Upper lobe of left lung (tissue), 6 donors: Measurements from ENCODE around the gene KCNJ14. TPM values are rescaled to one million over a fixed set of nuclear protein-coding genes. Genes with fewer than 3 reads are reported as not detected.

Experiments used
- ATAC-seq, 2 donors: fragments of 200-7000 bp; cut with Tn5 transposase; one replicate each; pipeline ENCODE4 v1.9.1; 2022; ENCODE audit warnings: mild to moderate bottlenecking in 2 of 2, moderate library complexity in 2 of 2; ENCODE audit not compliant: low FRiP score in 2 of 2
- DNase-seq, 2 donors: peaks; one replicate each; pipeline ENCODE4 v3.0.0-alpha.2; 2019 to 2020
- H3K27ac ChIP-seq, 4 donors: fragments of 200-600 bp; sonication (generic); one replicate each; pipeline ENCODE4 v1.5.1; 2016 to 2019
- H3K27me3 ChIP-seq, 4 donors: fragments of 200-600 bp; sonication (generic); one replicate each; pipeline ENCODE4 v1.5.1; 2017 to 2019
- H3K36me3 ChIP-seq, 4 donors: fragments of 200-600 bp; sonication (generic); one replicate each; pipeline ENCODE4 v1.5.1; 2016 to 2019
- H3K4me1 ChIP-seq, 4 donors: fragments of 200-600 bp; sonication (generic); one replicate each; pipeline ENCODE4 v1.5.1; 2018 to 2019
- H3K4me3 ChIP-seq, 4 donors: fragments of 200-600 bp; sonication (generic); one replicate each; pipeline ENCODE4 v1.5.1; 2017 to 2019; ENCODE audit warnings: mild to moderate bottlenecking in 2 of 4, moderate library complexity in 1 of 4
- H3K9me3 ChIP-seq, 4 donors: fragments of 200-600 bp; sonication (generic); one replicate each; pipeline ENCODE4 v1.5.1; 2018 to 2019
- EP300 ChIP-seq, 4 donors: sonication (generic); formaldehyde crosslinking; IDR thresholded peaks; one replicate each; pipeline ENCODE4 v1.5.1; 2017; ENCODE audit warnings: antibody characterized with exemption in 4 of 4, control low read depth in 2 of 4
- POLR2A ChIP-seq, 4 donors: fragments of 450-650 bp; IDR thresholded peaks; one replicate each; pipeline ENCODE4 v1.5.1; 2016 to 2017; ENCODE audit warnings: antibody characterized with exemption in 4 of 4, mild to moderate bottlenecking in 2 of 4
- POLR2AphosphoS5 ChIP-seq, 2 donors: sonication (generic); formaldehyde crosslinking; IDR thresholded peaks; one replicate each; pipeline ENCODE4 v1.5.1; 2017; ENCODE audit warnings: antibody characterized with exemption in 2 of 2
- WGBS, 2 donors: methylation state at CpG; one replicate each; pipeline ENCODE4 v1.1.5; 2017 to 2018; 5-methylcytosine and 5-hydroxymethylcytosine counted together
- total RNA-seq, 6 donors: library from RNA; depleted of rRNA in 4 of 6; stranded (reverse); fragments of >200 nt in 4 of 6; gene quantifications; one replicate each; pipeline versions ENCODE4 v1.1.0 to v1.2.1, GENCODE V29; 2016 to 2021
- TF ChIP-seq, protein P1 (sequence below), 6 experiments: fragments of 450-650 bp in 4 of 6; fragments of 200-600 bp in 2 of 6; sonication (generic) in 2 of 6; IDR thresholded peaks; one replicate each; pipeline ENCODE4 v1.5.1; 2016 to 2019; ENCODE audit warnings: antibody characterized with exemption in 6 of 6
- donor health status: DM: no; HTN: no; CAD: no; lungs with moderate emphysema.
- donor health status: DM: no; HTN: yes; CAD: no; lungs with severe emphysema.

The KCNJ14 gene
- total RNA-seq, 6 donors from 2014 or later: 0.54 to 1.9 (median 0.91) TPM

GRCh38 chr19:48480183-48480557 is 24.8 kb downstream of the KCNJ14 start:
- 41 to 54% methylated on average over 5 to 31 of the region's 32 CpGs for WGBS, 2 donors
- Histone ChIP-seq H3K4me1 (peaks cover 9 to 29% (median 24%) of the 10 kb centered on the region in 4 donors), H3K36me3 (peaks cover 17 to 41% (median 39%) of the 10 kb centered on the region in 4 donors), H3K27ac (peak overlapping the region; percentile 66 to 93 (median 80)), H3K4me3 (peak overlapping the region; percentile 45 to 52 (median 46)), H3K9me3 (no peaks in the 10 kb centered on the region), H3K27me3 (no peaks in the 10 kb centered on the region)
- DNase-seq (peak; percentile 59 to 88), ATAC-seq (peak; percentile 56 to 65)
- TF ChIP-seq EP300 (IDR thresholded peaks at IDR 0.05) (no peak), POLR2A (IDR thresholded peaks at IDR 0.05) (peak in 1 of 4 donors; percentile 41), POLR2AphosphoS5 (IDR thresholded peaks at IDR 0.05) (no peak)
- TF ChIP-seq, protein P1, sequence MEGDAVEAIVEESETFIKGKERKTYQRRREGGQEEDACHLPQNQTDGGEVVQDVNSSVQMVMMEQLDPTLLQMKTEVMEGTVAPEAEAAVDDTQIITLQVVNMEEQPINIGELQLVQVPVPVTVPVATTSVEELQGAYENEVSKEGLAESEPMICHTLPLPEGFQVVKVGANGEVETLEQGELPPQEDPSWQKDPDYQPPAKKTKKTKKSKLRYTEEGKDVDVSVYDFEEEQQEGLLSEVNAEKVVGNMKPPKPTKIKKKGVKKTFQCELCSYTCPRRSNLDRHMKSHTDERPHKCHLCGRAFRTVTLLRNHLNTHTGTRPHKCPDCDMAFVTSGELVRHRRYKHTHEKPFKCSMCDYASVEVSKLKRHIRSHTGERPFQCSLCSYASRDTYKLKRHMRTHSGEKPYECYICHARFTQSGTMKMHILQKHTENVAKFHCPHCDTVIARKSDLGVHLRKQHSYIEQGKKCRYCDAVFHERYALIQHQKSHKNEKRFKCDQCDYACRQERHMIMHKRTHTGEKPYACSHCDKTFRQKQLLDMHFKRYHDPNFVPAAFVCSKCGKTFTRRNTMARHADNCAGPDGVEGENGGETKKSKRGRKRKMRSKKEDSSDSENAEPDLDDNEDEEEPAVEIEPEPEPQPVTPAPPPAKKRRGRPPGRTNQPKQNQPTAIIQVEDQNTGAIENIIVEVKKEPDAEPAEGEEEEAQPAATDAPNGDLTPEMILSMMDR (IDR thresholded peaks at IDR 0.05): no peak

DNA sequence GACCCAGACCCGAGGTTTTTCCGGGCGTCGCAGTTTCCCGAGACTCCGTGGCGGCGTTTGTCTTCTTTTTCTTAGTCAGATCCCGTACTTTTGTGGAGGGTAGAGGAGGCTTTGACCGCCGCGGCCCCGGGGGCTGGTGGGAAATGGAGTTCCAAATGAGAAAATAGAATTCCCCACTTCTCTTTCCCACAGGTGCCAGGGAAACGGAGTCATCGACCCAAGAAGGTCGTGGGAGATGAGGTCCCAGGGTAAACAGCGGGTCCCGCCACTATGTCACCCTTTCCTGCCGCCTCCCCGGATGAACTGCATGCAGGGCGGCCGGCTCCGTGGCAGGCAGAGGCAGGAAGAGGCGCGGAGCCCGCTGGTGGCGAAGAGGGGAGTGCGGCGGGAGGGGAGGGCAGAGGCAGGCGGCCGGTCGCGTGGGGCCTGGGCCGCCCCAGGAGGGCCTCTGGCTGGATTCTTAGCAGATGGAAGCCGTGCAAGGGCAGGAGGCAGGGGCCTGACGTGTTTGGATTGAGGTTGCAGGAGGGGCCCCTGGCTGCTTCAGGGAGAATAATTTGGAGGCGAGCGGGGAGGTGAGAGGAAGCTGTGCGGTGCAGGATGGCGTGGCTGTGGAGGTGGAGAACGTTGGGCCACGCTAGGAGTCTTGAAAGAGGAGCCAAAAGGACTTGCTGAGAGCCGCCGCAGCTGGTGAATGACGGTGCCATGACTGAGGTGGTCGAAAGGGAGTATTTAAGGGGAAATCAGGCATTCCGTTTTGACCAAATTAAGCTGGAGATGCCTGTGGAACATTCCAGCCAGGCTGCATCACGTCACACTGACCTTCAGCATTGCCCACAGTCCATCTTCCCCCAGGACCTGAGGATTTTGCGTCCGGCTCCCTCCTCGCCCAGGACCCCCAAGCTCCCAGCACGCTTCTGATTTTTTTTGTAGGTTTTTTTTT is 25.5 kb downstream of the KCNJ14 start:
- H3K9me3 ChIP-seq: no peaks in the 10 kb centered on the region
- DNase-seq: peak in 1 of 2 donors; percentile 90
- TF ChIP-seq POLR2A (IDR thresholded peaks at IDR 0.05) (peak in 1 of 4 donors; percentile 7), EP300 (IDR thresholded peaks at IDR 0.05) (no peak), POLR2AphosphoS5 (IDR thresholded peaks at IDR 0.05) (peak in 1 of 2 donors; percentile 33)
- TF ChIP-seq, protein P1 (IDR thresholded peaks at IDR 0.05): peak in 2 of 6 experiments; percentile 9 to 12

GRCh38 chr19:48481846-48482639 is 26.7 kb downstream of the KCNJ14 start:
- peak overlapping the region in 1 of 4 donors; percentile 6 for H3K27ac ChIP-seq
- no peak for TF ChIP-seq POLR2A (IDR thresholded peaks at IDR 0.05)
- TF ChIP-seq EP300 (IDR thresholded peaks at IDR 0.05): no peak
- TF ChIP-seq POLR2AphosphoS5 (IDR thresholded peaks at IDR 0.05): no peak
- TF ChIP-seq, protein P1 (IDR thresholded peaks at IDR 0.05): no peak
- peaks cover 9 to 29% (median 24%) of the 10 kb centered on the region in 4 donors for H3K4me1 ChIP-seq
- DNase-seq: no peak
- no peak overlapping the region for H3K4me3 ChIP-seq
- H3K36me3 ChIP-seq: peaks cover 6 to 23% (median 22%) of the 10 kb centered on the region in 4 donors
- ATAC-seq: no peak
- H3K9me3 ChIP-seq: no peaks in the 10 kb centered on the region
- no peaks in the 10 kb centered on the region for H3K27me3 ChIP-seq
- WGBS, 2 donors: 66 to 78% methylated on average over 7 of the region's 7 CpGs

More for the DNA sequence above, 25.5 kb downstream of the KCNJ14 start:
- Histone ChIP-seq H3K4me3 (peak overlapping the region; percentile 45 to 52 (median 46)), H3K27me3 (no peaks in the 10 kb centered on the region), H3K36me3 (peaks cover 10 to 35% (median 33%) of the 10 kb centered on the region in 4 donors), H3K27ac (peak overlapping the region; percentile 66 to 93 (median 80)), H3K4me1 (peaks cover 9 to 29% (median 24%) of the 10 kb centered on the region in 4 donors)
- 14 to 15% methylated on average over 45 to 52 of the region's 52 CpGs for WGBS, 2 donors
- peak; percentile 69 to 80 for ATAC-seq

DNA sequence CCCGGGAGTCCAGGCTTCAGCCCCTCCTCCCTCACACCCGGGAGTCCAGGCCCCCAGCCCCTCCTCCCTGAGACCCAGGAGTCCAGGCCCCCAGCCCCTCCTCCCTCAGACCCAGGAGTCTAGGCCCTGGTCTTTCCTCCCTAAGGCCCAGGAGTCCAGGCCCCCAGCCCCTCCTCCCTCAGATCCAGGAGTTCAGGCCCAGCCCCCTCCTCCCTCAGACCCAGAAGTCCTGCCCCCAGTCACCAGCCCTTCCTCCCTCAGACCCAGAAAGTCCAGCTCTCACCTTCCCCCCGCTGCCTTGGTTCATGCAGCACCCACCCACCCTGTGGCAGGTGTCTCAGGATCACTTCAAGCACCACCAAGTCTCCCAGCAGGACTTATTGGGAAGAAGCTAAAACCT is 27.9 kb downstream of the KCNJ14 start:
- no peak for ATAC-seq
- 77 to 89% methylated on average over 1 to 2 of the region's 3 CpGs for WGBS, 2 donors
- no peak for DNase-seq
- H3K4me1 ChIP-seq: peaks cover 15 to 38% (median 24%) of the 10 kb centered on the region in 4 donors
- no peaks in the 10 kb centered on the region for H3K9me3 ChIP-seq
- TF ChIP-seq, protein P1 (IDR thresholded peaks at IDR 0.05): no peak
- TF ChIP-seq EP300 (IDR thresholded peaks at IDR 0.05) (no peak), POLR2AphosphoS5 (IDR thresholded peaks at IDR 0.05) (no peak), POLR2A (IDR thresholded peaks at IDR 0.05) (no peak)
- H3K36me3 ChIP-seq: peaks cover 0 to 10% (median 10%) of the 10 kb centered on the region in 4 donors
- H3K4me3 ChIP-seq: no peak overlapping the region
- H3K27me3 ChIP-seq: no peaks in the 10 kb centered on the region
- H3K27ac ChIP-seq: no peak overlapping the region
